GM21360 (cell line): ENCODE measurements around the gene PRORP.
"Not testable (repeated sequence)": the region's sequence is repeated elsewhere in the genome, so short reads cannot be mapped to it uniquely, and the experiment has no call there.

Source experiments
- ATAC-seq: cut with Tn5 transposase; IDR thresholded peaks from one replicate; pipeline ENCODE4 v1.9.1; 2021; ENCODE audit warnings: mild to moderate bottlenecking, moderate library complexity; ENCODE audit not compliant: unreplicated experiment

PRORP gene

GRCh38 chr14:35134329-35135123 lies 12.2 kb downstream of the PRORP start:
- ATAC-seq: no peak

GRCh38 chr14:35138585-35138984 lies 16.2 kb downstream of the PRORP start:
- no peak for ATAC-seq

- ATAC-seq: no peak
These were observed 18.6 kb downstream of the PRORP start for GRCh38 chr14:35140718-35141581.

GRCh38 chr14:35144029-35144428 lies 21.7 kb downstream of the PRORP start:
- no peak for ATAC-seq

GRCh38 chr14:35146711-35147149 lies 24.4 kb downstream of the PRORP start:
- ATAC-seq: no peak

GRCh38 chr14:35147186-35147585 lies 24.8 kb downstream of the PRORP start:
- ATAC-seq: no peak

GRCh38 chr14:35147711-35148110 lies 25.4 kb downstream of the PRORP start:
- ATAC-seq: no peak

GRCh38 chr14:35149239-35149638 lies 26.9 kb downstream of the PRORP start:
- no peak for ATAC-seq

GRCh38 chr14:35152531-35152930 lies 30.2 kb downstream of the PRORP start:
- not testable (repeated sequence) for ATAC-seq

GRCh38 chr14:35154016-35154415 lies 31.7 kb downstream of the PRORP start:
- no peak for ATAC-seq

- ATAC-seq: no peak
These were observed 33.6 kb downstream of the PRORP start for GRCh38 chr14:35155962-35156361.

GRCh38 chr14:35158491-35158890 lies 36.1 kb downstream of the PRORP start:
- ATAC-seq: no peak

GRCh38 chr14:35158951-35159653 lies 36.8 kb downstream of the PRORP start:
- no peak for ATAC-seq

- no peak for ATAC-seq
These were observed 37.5 kb downstream of the PRORP start for GRCh38 chr14:35159742-35160409.

- ATAC-seq: no peak
These were observed 38.9 kb downstream of the PRORP start for GRCh38 chr14:35161231-35161630.

- ATAC-seq: no peak
These were observed 41.0 kb downstream of the PRORP start for GRCh38 chr14:35163384-35163783.

- no peak for ATAC-seq
These were observed 42.5 kb downstream of the PRORP start for GRCh38 chr14:35164849-35165248.

- ATAC-seq: no peak
These were observed 45.1 kb downstream of the PRORP start for GRCh38 chr14:35167496-35167895.
